ENCODE measurements around the gene PRKAG2.
"Not testable (repeated sequence)": the region's sequence is repeated elsewhere in the genome, so short reads cannot be mapped to it uniquely, and the experiment has no call there.

The PRKAG2 gene

DNA sequence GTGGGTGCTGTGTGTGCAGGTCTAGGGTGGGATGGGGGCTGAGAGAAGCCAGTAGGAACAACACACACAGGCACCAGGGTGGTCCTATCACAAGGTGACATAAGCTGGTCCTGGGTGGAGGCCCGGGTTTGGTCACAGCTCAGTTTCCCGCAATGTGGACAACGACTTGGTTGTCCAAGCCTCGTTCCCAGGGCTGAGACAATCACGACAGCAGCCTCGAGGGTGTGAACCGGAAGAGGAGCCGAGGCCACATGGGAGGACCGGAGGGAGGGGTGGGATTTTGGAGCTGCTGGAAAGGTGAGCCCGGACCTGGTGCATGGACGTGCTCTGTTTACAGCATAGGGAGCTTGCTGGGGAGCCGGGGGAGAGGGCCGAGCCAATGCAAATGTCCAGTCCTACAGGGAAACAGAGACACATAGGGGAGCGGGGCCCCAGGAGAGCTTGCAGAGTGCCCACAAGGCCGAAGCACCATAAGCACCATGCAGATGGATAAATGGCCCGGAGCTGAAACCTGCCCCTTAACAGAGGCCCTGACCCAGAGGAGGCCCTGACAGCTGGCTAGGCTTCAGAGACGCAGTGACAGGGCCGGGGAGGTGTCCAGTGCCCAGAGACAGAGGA lies 92.8 kb downstream of the PRKAG2 start:
- no peak for DNase-seq

DNA sequence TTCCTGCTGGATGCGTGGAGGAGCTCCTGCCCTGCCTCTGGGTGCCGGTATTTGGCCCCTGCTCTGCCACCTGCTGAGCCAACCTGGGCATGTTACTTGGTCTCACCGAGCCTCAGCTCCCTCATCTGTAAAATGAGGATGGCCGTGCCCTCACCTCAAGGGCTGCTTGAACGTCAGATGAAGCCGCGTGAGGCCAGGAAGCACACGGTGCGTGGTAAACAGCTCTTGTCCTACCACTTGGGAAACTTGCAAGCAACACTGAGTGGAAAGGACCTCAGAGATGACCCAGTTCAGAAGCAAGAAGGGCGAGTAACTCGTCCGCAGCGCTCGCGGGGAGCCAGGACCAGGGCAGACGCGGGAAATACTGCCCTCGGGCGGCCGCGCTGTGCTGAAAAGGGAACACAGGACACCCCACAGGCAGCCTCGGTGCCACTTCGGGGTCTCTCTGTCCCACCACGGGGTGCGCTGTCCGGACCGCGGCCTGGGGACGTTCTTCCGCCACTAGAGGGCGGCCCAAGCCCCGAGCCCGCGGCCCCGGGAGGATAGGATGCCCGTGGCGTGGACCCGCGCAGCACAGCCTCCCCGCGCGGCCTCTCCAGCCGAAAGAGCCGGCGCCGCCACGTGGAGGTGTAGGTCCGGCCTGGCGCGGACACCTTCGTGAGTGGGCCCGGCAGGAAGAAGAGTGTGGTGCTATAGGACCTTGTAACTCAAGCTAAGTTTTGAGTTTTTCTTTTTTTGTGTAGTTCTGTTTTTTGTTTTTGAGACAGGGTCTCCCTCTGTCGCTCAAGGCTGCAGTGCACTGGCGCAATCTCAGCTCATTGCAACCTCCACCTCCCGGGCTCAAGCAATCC lies 94.1 kb downstream of the PRKAG2 start:
- DNase-seq = peak; percentile 61

GRCh38 chr7:151782256-151782597 lies 94.7 kb downstream of the PRKAG2 start:
- DNase-seq = not testable (repeated sequence)

- no peak for DNase-seq
Measured at GRCh38 chr7:151781161-151781845, 95.6 kb downstream of the PRKAG2 start.

GRCh38 chr7:151780631-151781030 lies 96.3 kb downstream of the PRKAG2 start:
- no peak for DNase-seq

DNA sequence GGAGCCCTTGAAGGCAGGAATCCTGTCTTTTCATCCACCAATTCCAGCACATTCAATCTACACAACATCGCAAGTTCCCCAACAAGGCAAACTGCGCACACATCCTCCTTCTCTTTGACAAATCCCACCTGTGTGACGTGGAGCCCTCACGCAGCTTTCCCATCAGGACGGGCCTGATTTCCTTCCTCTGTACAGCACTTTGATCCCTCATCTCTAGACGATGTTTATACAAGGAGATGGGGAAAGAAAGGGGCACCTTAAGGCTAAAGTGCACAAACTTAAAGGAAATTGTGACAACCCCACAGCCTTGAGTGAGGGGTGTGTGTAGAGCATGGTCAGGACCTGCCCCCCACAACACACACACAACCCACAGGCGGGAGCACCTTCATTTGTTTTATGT lies 97.2 kb downstream of the PRKAG2 start:
- no peak for DNase-seq

DNA sequence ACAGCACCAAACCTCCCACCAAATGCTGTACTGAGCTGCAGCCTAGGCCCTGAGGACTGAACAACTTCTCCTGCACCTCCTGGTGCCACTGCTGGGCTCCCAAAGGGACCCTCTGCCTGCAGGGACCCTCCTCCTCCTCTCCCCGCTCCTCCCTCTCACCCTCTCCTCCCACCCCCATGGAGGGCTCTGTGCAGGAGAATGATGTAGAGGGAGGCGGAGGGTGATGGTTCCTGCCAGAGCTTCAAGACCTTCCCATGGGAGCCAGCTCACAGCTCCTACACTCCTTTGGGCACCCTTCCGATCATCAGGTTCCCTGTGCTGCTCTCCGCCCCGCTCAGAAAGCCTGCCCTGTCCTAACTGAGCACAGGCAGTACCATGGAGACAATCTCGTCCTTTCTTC lies 97.7 kb downstream of the PRKAG2 start:
- no peak for DNase-seq

- DNase-seq = no peak
Measured at GRCh38 chr7:151777908-151778670, 98.8 kb downstream of the PRKAG2 start.

DNA sequence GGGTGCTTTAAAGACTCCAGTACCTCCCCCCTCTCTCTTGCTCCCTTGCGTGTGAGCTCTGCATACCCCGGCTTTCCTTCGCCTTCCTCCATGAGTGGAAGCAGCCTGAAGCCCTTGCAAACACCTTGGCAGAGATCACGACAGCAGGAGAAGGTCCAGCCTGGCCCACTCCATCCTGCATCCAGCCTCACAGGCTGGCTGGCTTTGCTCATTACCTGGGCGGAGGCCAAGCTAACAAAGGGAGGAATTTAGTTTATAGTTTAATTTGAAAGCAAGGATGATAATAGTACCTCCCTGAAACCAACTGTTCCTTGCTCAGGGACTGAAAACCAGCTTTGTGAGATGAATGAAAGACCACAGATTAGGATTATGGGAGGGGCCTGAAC lies 99.4 kb downstream of the PRKAG2 start:
- DNase-seq = no peak

GRCh38 chr7:151776876-151777494 lies 99.9 kb downstream of the PRKAG2 start:
- no peak for DNase-seq

- DNase-seq = no peak
Measured at GRCh38 chr7:151776446-151776845, 100.5 kb downstream of the PRKAG2 start.

DNA sequence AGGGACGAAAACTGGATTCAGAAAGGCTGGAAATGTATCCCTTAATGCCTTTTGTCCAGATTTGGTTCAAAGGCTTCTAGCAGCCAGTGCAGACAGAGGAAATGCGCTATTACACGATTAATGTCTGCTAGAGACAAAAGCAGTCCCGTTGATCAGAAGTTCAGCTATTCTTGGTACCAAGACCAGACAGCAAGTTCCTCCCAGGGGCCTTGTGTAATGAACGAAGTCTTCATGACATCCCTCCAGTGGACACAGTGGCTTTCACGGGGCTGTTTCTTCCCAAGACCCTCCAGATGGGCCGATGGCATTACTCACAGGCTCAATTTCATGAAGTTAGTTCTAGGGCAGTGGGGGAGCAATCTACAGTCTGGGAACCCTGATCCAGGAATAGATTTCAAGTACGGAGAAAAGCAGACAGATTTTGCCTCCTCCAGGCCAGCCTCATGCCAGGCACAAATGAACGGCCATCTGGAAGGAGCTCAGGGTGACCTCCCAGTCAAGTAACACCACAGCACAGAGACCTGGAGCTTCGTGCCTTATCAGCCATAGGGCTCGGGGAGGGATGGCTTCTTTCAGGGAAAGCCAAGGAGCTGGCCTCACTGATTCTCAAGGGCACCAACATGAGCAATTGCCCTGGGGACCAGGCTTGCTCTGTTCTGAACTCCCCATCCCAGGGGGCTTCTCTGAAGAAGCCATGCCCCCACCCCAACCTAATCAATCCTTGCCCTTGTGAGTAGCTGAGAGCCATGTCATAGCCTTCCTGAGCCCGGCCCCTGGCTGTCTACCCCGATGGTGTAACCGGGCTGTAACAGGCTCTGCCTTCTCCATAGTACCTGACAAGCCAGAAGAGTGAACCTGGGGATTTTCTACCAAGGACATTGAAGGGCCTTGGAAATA lies 101.1 kb downstream of the PRKAG2 start:
- no peak for DNase-seq

- no peak for DNase-seq
Measured at GRCh38 chr7:151774951-151775350, 102.0 kb downstream of the PRKAG2 start.

DNA sequence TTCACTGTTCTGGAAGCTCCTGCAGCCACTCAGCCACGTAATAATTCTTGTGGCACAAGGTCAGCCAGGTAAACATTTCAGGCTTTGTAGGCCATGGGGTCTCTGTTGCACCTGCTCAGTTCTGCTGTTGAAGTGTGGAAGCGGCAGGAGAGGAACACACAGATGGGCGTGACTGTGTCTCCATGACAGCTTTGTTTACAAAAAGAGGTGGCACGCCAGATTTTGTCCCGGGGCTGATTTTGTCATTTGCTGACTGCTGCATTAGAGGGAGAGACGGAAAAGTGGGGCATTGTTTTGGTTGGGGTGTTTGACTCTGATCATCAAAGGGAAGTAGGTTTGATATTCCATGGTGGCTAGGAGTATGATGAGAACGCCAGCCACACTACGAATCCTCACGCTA lies 103.1 kb downstream of the PRKAG2 start:
- no peak for DNase-seq

- no peak for DNase-seq
Measured at GRCh38 chr7:151770232-151770631, 106.7 kb downstream of the PRKAG2 start.

- no peak for DNase-seq
Measured at GRCh38 chr7:151769188-151769821, 107.6 kb downstream of the PRKAG2 start.

DNA sequence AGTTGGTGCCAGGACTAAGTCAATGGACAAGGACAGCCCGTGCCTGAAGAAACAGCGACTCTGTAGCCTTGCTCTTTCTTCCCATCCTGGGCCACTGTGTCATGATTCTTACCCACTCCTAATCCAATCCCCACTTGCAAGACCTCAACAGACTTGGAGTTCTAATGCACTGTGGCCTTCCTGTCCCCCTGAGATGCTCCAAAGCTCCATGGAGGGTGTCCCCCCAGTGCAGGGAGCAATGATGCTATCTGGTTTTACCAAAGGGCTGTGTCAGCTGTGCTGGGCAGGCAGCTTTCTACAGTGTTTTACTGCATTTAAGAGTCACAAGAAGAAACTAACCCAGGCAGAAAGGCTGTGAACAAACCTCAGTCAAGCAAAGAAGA lies 108.1 kb downstream of the PRKAG2 start:
- no peak for DNase-seq

DNA sequence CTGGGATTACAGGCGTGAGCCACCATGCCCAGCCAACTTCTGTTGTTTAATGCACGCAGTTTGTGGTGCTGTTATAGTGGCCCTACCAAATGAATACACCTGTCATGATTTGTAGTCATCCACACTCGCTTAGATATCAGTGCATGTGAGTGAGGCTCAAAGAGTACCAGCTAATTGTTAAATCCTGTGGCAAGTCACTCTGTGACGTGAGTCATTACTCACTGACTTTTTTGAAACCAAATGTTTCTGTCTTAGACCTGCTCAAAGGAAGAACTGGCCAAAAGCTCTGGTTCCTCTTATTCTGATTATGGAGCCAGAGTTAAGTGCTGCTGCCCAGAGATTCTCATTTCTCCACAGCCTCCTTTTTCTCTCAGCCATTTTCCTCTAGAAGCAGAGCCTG lies 109.4 kb downstream of the PRKAG2 start:
- no peak for DNase-seq

DNA sequence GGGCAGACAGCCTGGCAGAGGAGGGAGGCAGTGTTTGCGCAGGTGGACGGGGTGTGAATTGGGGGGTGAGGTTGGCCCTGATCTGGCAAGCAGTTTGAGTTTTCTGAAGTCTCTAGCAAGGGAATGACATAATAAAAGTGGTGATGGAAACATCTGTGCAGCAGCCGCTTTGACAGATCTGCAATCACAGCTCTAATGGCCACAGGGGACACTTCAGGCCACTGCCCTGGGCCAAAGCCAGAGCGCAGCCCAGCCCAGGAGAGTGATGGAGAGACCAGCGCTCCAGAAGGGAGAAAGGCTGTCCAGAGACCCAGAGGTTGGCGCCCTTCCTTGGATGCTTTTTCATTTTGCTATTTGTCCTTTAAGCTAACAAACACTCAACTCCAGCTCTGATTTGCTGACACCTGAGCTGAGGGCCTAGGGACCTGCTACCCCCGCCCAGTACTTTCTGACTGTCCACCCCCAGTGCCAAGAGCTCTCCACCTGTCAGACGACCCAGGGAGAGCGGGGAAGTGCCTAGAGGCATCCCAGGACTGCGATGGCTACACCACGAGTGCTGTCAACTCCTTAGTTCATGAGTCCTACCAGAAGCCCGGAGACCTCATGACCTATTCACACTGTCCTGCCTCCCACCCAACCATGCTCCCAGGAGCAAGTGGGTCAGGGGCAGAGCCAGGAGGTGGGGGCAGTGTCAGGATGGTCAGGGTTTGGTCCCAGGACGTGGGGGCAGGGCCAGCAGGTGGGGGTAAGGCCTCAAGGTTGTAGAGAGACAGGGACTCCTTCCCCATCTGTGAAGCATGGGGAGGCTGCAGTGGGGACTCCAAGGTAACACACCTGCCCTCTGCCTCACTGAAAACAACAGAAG lies 112.6 kb downstream of the PRKAG2 start:
- no peak for DNase-seq

DNA sequence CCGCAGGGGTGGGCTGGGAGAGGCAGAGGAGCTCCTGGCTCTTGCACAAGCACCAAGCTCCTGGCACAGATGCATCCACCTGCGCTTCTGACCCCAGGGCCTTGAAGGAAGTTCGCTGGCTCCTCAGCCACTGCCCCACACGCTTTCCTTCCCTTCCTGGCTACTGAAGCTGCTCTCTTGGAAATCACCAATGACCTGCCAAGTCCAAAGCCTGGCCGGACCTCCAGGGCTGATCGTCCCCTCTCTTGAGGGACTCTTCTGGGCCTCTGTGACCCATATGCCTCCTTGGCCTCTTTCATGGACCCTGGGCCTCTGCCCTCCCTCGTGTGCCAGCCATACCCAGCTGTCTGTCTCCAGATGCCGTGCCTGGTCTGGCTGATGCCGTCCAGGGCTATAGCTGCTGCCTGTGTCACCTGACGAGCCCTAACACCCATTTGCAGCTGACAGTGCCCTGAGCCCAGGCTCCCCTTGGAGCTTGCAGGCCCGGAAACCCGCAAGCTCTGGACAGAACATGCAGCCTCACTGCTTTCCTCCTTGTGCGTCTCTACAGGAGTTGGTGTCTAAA lies 113.4 kb downstream of the PRKAG2 start:
- no peak for DNase-seq

Measured in fibroblast of skin of scalp (primary cell).